Keratinocyte (primary cell): ENCODE measurements around the gene CAPN5. TPM values are rescaled to one million over a fixed set of nuclear protein-coding genes. Genes with fewer than 3 reads are reported as not detected.

ENCODE experiments used
- DNase-seq: peaks from one replicate; pipeline ENCODE4 v3.0.0-alpha.2; 2011; ENCODE audit warnings: low read depth, missing footprints, low spot score
- FAIRE-seq: peaks from 2 replicates; lab custom pipeline; 2011; peaks lifted over from hg19 to GRCh38; lab: Jason Lieb, UNC
- H2AFZ ChIP-seq: 2 replicates; pipeline ENCODE4 v1.6.0; 2012; ENCODE audit warnings: low read length, control low read depth, inconsistent platforms; ENCODE audit not compliant: control insufficient read depth
- H3K27ac ChIP-seq: 2 replicates; pipeline ENCODE4 v1.5.1; 2011; ENCODE audit warnings: low read length; ENCODE audit not compliant: control insufficient read depth, insufficient read depth
- H3K27me3 ChIP-seq: 3 replicates; pipeline ENCODE4 v1.6.0; 2011; ENCODE audit warnings: low read length; ENCODE audit not compliant: control insufficient read depth, insufficient read depth; ENCODE audit errors: extremely low read depth
- H3K36me3 ChIP-seq, 2 experiments: 2 replicates in 1 of 2; 3 replicates in 1 of 2; pipeline ENCODE4 v1.5.1; 2011; ENCODE audit warnings: low read length in 2 of 2, mild to moderate bottlenecking in 1 of 2; ENCODE audit not compliant: control insufficient read depth in 2 of 2, insufficient read depth in 2 of 2; ENCODE audit errors: extremely low read depth in 1 of 2
- H3K4me1 ChIP-seq: 3 replicates; pipeline ENCODE4 v1.5.1; 2011; ENCODE audit warnings: low read length; ENCODE audit not compliant: control insufficient read depth, insufficient read depth; ENCODE audit errors: extremely low read depth
- H3K4me2 ChIP-seq: 3 replicates; pipeline ENCODE4 v1.6.0; 2011; ENCODE audit warnings: low read depth, low read length; ENCODE audit not compliant: control insufficient read depth, insufficient read depth; ENCODE audit errors: extremely low read depth
- H3K4me3 ChIP-seq, 3 experiments: fragments of 200-600 bp in 1 of 3; sonication (generic) in 1 of 3; 2 replicates in 2 of 3; 3 replicates in 1 of 3; pipeline ENCODE4 v1.5.1; 2011 to 2016; ENCODE audit warnings: low read length in 3 of 3, mild to moderate bottlenecking in 3 of 3, control low read depth in 2 of 3, inconsistent platforms in 1 of 3, low read depth in 1 of 3, mixed read lengths in 1 of 3, mixed run types in 1 of 3, moderate library complexity in 1 of 3; ENCODE audit not compliant: control insufficient read depth in 2 of 3, insufficient read depth in 2 of 3; ENCODE audit errors: extremely low read depth in 1 of 3
- H3K79me2 ChIP-seq: 2 replicates; pipeline ENCODE4 v1.6.0; 2012; ENCODE audit warnings: low read length; ENCODE audit not compliant: control insufficient read depth, insufficient read depth
- H3K9ac ChIP-seq: 3 replicates; pipeline ENCODE4 v1.6.0; 2011; ENCODE audit warnings: low read length; ENCODE audit not compliant: control insufficient read depth, insufficient read depth; ENCODE audit errors: extremely low read depth
- H3K9me1 ChIP-seq: 3 replicates; pipeline ENCODE4 v1.6.0; 2011; ENCODE audit warnings: low read length; ENCODE audit not compliant: control insufficient read depth, insufficient read depth; ENCODE audit errors: extremely low read depth
- H3K9me3 ChIP-seq: 2 replicates; pipeline ENCODE4 v1.5.1; 2012; ENCODE audit warnings: low read depth, low read length; ENCODE audit not compliant: control insufficient read depth
- H4K20me1 ChIP-seq: 3 replicates; pipeline ENCODE4 v1.6.0; 2011; ENCODE audit warnings: low read length; ENCODE audit not compliant: control insufficient read depth, insufficient read depth; ENCODE audit errors: extremely low read depth
- CTCF ChIP-seq, 3 experiments: IDR thresholded peaks in 1 of 3; conservative IDR thresholded peaks in 1 of 3; optimal IDR thresholded peaks in 1 of 3; 2 replicates in 2 of 3; 3 replicates in 1 of 3; pipeline versions ENCODE3 to v1.5.1; 2011; ENCODE audit warnings: low read length in 3 of 3, mild to moderate bottlenecking in 3 of 3, moderate library complexity in 2 of 3, control low read depth in 1 of 3, inconsistent platforms in 1 of 3; ENCODE audit not compliant: insufficient read depth in 2 of 3; ENCODE audit errors: extremely low read depth in 1 of 3
- EZH2 ChIP-seq: IDR thresholded peaks from one replicate; pipeline ENCODE4 v1.6.1; 2012; ENCODE audit warnings: inconsistent platforms, mild to moderate bottlenecking, low read length, moderate library complexity
- dilution Hi-C: fragments of 300-500 bp; cut with MboI; formaldehyde crosslinking; loops from one replicate; pipeline ENCODE4 v1.7.0; 2020; ENCODE audit warnings: low sequenced_read_pairs; ENCODE audit not compliant: extremely low pct_ligation_motif_present
- polyA plus RNA-seq, 5 experiments: library from polyadenylated mRNA; depleted of rRNA in 3 of 5; stranded (reverse) in 3 of 5; stranded (forward) in 1 of 5; unstranded in 1 of 5; fragments of >200 nt; gene quantifications; 1 replicate in 1 of 5; 2 replicates in 3 of 5; 3 replicates in 1 of 5; pipeline versions ENCODE4 v1.2.1 to v1.2.3, GENCODE V29; 2011 to 2012; ENCODE audit warnings: missing spikeins in 2 of 5, low read depth in 1 of 5, low replicate concordance in 1 of 5

CAPN5 gene
- polyA plus RNA-seq, 1 donor (not counting 4 experiments of a cell fraction or from before 2014, with no cell fraction given), result 1.2 TPM

GRCh38 chr11:77093056-77093891, 26.5 kb downstream of the CAPN5 start:
- Histone ChIP-seq H3K79me2 (no peaks in the 10 kb centered on the region), H3K4me2 (no peak overlapping the region), H3K4me1 (peaks cover 3% of the 10 kb centered on the region), H4K20me1 (no peaks in the 10 kb centered on the region), H3K9me3 (no peaks in the 10 kb centered on the region), H3K9me1 (no peaks in the 10 kb centered on the region), H2AFZ (no peak overlapping the region), H3K36me3 (no peaks in the 10 kb centered on the region), H3K27ac (no peak overlapping the region), H3K27me3 (no peaks in the 10 kb centered on the region), H3K4me3 (no peak overlapping the region), H3K9ac (no peak overlapping the region)
- no peak for TF ChIP-seq EZH2
- TF ChIP-seq CTCF (optimal IDR thresholded peaks at IDR 0.05 in 1 of 3, IDR thresholded peaks at IDR 0.05 in 1 of 3, conservative IDR thresholded peaks at IDR 0.05 in 1 of 3; ENCODE audit: extremely low read depth in 1 of 3, insufficient read depth in 2 of 3, low read length in 3 of 3), result no peak
- FAIRE-seq (no peak), DNase-seq (no peak)
- dilution Hi-C loops, result no loop called here

GRCh38 chr11:77093987-77094840, 27.4 kb downstream of the CAPN5 start:
- Histone ChIP-seq H3K79me2 (no peaks in the 10 kb centered on the region), H3K9me3 (no peaks in the 10 kb centered on the region), H3K36me3 (no peaks in the 10 kb centered on the region), H3K27ac (no peak overlapping the region), H3K27me3 (no peaks in the 10 kb centered on the region), H3K9me1 (no peaks in the 10 kb centered on the region), H2AFZ (no peak overlapping the region), H3K4me2 (no peak overlapping the region), H3K4me3 (no peak overlapping the region), H3K4me1 (peaks cover 3% of the 10 kb centered on the region), H3K9ac (no peak overlapping the region), H4K20me1 (no peaks in the 10 kb centered on the region)
- DNase-seq (no peak), FAIRE-seq (no peak)
- TF ChIP-seq EZH2, result no peak
- TF ChIP-seq CTCF (optimal IDR thresholded peaks at IDR 0.05 in 1 of 3, IDR thresholded peaks at IDR 0.05 in 1 of 3, conservative IDR thresholded peaks at IDR 0.05 in 1 of 3; ENCODE audit: extremely low read depth in 1 of 3, insufficient read depth in 2 of 3, low read length in 3 of 3), result no peak
- dilution Hi-C loops, result no loop called here
